ENCODE data around the gene CTIF.
A peak's percentile ranks its signal among the peaks of the same experiment; 100 is the strongest.

The CTIF gene

DNA sequence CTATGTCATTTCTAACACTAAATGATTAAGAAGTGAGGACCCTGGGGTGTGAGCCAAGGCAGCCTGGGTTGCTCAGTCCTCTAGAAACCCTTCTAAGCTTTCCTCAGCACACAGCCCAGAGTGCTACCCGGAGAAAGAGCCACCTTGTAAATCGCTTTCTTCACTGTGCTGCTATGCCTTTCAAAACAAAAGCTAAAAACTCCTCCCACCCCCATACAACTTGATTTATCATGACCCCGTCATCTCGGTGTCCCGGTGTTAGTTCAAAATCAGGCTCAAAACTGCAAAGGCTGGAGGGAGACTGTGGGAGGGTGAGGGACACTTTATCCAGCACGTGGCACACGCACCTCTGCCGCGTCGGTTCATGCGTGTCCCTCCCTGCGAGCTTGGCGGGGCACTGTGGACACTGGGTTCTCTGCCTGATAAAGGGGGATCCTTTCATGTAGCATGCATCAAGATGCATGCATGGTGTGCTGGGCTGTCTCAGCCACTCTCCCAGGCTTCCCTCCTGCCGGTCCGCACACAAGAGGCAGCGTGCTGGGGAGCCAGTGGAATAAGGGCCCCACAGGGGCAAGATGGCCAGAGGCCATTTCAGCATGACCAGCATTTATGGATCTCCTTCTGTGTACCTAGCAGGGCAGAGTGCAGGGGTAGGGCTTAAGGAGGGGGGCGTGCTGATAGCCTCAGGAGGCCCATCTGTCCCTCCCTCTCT, 241.5 kb downstream of the CTIF start:
- no peak for DNase-seq

DNA sequence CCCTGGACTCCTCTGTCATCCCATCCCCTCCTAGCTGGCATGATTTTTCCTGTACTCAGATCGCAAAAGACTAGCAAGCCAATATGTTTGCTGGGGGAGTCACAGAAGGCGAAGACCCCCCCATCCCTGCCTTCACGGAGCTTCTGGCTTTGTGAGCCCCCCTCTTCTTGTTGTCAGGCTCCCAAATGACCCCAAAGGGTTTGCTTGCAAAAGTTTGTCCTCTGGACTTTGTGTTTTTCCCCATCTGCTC, 242.0 kb downstream of the CTIF start:
- DNase-seq: no peak

DNA sequence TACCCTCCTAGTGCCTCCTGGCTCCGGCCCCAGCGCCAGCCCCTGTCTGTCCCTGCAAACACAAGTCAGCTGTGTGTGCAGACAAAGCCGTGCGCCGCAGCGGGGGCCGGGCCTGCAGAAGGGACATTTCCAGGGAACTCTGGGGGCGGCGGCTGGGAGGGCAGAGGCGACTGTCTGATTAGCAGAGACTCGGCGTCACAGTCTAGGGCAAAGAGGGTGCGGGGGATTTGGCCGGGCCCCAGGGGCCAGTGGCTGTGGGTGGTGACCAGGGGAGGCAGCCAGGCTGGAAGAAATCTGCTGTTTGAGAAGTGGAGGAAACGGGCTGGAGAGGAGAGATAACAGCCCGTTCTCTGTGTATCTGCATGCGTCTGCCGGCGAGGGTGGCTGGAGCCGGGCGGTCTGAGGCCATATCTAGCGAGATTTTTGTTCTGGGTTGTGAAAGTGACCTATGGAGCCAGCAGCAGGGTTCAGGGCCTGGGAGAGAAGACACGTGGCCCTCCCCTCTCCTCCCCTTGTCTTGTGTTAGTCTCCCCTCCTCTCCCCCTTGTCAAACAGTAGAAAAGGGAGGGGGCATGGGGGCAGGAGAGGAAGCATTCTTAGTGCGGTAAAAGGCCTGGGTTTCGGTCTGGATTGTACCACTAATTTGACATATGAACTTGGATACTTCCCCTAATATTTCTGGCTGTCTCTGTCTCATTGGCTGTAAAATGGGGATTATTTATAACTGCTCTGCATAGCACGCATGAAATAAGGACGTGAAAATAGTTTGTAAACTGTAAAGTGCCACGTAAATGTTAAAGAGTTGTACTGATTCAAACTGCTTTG, 242.5 kb downstream of the CTIF start:
- no peak for DNase-seq

DNA sequence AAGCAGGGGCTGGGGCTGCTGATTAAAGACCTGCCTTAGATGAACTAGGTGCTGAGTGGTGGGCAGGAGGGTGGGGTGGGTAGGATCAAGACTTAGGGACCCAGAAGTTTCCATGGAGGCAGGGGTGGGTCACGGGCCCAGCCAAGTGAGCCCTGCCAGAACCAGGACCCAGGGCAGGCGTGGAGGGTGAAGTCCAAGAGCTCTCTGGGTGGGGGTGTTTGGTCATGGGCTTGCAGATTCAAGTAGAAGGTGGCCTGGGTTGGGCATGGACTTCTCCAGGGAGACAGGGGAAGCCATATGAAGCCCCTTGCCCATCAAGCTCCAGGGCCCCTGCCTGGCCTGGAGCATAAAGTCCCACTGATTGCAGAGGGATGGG, 243.1 kb downstream of the CTIF start:
- DNase-seq: no peak

DNA sequence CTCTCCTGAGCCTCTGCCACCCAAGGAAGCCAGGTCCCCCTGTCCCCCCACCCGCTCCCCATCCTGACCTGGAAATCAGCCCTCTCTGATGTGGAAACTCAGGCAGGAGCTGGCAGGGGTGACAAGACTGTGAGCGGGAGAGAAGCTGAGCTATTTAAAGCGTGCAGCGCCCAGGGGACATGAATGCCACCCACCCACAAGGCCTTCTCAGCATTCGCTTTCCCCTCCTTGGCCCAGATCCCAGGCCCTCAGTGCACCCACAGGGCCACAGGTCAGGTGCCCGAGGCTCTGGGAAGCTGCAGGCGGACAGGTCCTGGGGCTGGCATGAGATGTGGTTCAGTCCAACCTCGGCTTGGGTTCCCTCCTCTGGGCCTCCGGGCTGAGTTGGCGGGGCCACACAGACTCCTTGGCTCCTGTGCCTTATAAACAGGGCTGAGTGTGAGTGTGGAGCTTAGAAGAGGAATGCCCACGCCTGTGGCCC, 243.6 kb downstream of the CTIF start:
- DNase-seq: no peak

DNA sequence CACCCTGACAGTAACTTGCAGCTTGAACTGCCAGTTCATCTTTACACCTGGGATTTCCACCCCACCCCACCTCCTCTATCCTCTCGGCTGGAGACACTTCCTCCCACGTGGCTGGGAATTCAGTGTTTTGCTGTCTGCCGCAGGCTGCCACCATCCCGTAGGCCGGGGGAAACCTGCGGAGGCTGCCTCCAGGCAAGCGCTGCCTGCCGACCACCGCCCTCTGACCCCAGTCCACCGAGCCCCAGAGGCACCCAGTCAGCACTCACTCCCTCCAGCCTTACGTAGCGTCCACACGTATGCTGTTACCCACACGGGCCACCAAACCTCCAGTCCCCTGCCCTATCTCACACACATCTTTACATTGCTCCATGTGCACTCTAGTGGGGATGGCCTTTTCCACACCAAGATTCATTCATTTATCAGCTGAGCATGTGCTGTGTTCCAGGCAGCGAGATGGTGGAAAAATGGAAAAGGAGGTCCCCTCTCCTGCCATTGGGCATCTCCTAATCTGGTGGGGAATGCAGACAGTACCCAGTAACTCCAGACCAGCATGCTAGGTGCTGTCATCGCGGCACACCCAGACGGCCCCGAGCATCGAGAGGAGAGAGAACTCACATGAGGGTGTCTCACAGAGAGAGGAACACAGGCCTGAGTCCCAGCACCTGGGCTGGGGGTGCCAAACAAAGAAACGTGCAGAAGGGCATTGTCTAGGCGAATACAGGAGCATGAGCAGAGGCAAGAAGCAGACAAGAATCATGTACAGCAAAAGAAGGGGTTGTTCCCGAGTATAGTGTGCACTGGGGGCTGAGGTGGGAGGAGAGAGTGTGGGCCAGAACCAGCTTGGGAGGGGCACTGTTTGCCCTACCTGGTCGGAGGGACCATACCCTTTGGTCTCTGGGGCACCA, 245.0 kb downstream of the CTIF start:
- no peak for DNase-seq

DNA sequence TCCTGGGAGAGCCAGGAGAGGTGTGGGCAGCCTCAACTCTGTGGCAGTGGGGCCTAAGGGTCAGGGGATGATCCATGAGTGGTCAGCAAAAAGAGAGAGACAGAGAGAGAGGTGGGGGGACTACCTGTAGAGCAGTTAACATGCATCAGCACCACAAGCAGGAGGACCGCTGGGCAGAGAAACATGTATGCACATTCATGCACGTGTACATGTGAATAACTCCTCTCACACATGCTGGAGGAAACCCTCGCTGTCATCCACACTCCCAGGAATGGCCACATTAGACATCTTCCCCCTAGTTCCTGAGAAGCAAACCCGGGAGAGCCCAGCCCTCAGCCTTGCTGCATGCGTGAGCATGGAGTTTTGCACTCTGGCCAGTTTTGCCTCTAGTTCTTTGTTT, 245.8 kb downstream of the CTIF start:
- DNase-seq: no peak

DNA sequence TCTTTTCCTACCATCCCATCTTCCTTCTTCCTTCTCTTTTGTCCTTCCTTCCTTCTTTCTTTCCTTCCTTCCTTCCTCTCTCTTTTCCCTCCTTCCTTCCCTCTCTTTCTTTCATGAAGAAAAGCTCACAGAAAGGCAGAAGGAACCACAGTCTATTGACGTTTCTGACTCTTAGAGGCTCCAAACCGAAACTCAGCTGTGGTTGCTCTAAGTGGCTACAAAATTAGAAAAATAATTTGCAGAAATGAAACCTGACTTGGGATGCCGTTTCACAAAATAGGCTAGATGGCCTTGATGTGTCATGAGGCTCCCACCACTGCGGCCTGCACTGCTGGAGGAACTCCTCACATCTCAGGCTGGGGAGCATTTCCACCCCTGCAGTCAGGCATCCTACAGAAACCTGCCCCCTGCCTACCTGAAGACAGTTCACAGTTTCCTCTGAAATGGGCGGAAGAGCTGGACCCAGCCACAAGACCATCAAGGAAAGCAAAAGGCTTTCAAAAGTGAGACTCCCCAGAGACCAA, 246.3 kb downstream of the CTIF start:
- no peak for DNase-seq

DNA sequence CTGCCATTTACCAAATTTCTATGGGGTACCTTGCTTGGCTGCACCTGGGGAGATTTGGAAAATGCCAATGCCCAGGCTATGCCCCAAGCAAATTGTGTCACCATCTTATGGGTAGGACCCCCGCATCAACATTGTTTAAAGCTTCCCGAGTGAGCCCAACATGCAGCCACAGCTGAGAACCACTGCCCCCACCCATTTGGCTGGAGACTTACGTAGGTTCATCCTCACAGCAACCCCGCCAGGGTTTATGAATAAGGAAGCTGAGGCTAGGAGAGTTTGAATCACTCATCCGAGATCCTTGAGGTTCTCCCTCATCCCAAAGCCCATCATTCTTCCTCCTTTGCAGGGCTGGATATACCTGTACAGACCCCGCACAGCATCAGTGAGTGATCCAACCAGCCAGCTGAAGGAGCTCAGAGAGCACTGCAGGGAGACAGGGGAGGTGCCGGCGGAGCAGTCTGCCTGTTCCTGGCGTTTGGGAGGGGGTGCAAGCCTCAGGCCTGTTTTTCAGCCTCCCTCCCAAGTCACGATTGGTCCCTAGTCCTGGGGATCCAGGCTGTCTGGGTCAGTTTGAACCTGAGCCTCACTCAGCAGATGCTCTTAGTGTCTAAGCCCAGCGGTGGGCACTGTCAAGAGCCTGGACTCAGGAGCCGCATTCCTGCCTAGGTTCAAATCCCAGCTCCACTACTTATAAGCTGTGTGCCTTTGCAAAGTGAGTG, 247.1 kb downstream of the CTIF start:
- no peak for DNase-seq

DNA sequence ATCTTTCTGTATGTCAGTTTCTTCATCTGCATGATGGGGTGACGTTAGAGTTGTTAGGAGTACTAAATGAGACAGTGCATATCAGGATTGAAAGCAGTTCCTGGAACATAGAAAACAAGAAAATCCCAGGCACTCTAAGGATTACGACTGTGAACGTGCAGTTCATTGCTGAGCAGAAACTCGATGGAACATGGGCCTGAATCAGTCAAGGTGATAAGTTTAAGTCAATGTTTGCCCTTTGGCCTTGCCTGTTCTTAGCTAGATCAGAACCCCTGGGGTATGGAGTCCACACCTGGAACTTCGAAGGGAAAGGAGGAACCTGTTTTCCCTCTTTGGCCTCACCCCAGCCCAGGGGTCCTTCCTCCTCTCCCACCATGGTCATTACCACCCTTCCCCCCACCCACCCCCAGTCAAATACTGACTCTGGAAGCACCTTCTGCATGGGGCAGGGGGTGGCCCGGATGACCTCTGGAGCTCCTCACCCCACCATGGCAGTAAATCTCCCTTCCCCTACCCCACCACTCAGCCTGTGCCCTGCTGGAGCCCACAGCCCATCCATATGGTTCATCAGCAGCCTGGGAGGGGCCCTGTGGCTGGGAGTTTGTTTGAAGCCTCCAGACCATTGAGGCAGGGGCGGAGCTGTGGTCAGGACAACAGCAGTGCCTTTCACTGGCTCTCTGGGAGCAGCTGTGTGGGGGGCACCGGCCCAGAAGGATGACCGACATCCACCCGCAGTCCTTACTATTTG, 247.8 kb downstream of the CTIF start:
- no peak for DNase-seq

DNA sequence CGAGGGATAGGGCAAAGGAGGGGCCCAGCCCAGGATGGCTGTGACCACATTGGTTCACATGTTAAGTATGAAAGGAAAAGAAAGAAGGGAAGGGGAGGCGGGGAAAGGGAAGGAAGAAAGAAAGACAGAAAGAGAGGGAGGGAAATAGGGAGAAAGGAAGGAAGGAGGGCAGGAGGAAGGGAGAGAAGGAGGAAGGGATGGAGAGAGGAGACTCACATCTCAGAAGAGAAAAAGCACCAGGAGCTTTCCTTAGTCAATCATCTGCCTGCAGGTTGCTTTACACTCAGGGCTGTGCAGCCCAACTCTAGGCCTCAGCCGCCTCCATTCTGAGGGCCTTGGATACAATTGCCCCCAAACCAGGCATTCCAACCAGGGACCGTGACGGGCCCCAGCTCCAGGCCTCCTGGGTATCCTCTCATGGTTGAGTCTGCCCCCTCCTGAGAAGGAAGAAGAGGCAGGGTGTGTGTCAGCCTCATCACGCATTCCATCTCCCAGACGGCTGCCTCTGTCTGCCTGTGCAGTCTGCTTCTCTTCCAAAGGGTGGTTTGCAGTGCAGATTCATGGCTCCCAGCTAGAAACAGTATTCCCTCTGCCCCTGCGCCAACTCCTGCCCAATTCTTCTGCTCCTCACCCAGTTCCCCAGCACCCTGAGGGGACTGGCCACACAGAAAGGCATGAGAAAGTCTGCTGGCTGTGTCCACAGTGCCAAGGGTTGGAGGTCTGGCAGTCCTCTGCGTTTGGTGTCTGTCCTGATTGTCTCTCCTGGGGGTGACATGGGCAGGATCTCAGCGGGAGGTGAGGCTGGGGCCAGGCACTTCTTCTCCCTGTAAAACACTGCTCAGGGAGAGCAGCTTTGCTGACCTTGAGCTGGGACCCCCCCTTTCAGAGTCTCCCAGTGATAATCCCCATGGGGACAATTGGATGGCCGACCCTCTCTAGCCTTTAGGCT, 248.6 kb downstream of the CTIF start:
- no peak for DNase-seq

DNA sequence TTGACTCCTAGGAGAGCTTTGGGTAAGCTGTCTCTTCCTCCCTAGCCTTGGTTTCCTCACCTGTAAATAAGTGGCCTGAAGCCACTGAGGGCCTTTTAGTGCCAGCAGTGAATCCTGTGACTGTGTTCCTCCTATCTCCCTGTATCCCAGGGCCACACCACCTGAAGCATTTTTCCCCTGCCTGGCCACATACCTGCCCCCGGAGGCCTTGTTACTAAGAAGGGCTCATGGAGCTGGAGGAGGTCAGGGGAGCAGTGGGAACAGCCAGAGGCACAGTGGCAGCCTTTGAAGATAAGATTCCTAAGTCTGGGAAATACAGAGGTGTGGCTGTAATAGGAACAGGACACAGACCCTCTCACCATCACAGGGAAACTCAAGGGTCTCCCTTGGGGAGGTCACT, 249.5 kb downstream of the CTIF start:
- peak; percentile 2 for DNase-seq

DNA sequence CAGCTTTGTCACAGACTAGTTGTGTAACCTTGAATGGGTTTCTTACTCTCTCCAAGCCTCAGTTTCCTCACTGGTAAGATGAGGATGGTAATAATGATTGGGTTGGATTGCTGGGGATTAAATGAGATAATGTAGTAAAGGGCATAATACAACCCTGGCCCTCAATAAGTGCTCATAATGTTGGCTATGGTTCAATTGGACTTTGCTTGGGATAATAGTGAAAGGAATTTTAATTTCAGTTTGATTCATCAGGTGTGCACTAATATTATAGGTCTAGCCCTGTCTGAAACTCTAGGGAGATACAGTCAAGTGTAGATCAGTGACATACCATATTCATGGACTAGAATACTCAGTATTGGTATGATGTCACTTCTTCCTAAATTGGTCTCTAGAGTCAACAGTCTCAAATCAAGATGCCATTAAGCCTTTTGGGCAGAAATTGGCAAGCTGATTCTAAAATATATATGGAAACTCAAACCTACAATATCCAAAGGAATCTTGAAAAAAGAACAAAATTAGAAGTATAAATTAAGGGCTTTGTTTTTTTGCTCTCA, 250.5 kb downstream of the CTIF start:
- no peak for DNase-seq

DNA sequence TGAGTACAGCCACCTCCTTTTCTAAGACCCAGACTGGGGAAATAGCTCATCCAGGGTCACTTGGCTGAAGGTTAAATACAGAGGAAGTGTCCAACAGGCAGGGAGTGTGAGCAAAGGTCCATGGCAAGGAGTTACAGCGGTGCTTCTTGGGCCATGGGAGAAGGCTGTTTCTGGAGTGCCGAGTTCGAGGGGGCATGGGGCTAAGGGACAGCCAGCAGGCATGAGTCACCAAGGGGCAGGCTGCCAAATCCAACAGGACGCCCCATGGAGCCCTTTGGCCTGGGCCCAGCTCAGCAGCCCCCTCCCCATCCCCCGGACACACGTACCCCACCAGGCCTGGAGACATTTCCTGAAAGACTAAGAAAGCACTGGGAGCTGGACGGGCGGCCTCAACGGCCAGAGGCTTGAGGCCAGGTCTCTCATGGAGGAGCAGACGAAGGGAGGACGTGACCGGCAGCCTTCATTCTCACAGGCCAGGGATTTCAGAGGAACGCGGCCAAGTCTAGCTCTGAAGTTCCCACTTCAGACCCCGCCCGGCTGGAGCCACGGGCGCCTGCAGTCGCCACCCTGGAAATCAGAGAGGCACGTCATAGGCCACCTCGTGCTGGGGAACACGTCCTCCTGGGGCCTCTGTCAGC, 251.5 kb downstream of the CTIF start:
- DNase-seq: peak; percentile 8

DNA sequence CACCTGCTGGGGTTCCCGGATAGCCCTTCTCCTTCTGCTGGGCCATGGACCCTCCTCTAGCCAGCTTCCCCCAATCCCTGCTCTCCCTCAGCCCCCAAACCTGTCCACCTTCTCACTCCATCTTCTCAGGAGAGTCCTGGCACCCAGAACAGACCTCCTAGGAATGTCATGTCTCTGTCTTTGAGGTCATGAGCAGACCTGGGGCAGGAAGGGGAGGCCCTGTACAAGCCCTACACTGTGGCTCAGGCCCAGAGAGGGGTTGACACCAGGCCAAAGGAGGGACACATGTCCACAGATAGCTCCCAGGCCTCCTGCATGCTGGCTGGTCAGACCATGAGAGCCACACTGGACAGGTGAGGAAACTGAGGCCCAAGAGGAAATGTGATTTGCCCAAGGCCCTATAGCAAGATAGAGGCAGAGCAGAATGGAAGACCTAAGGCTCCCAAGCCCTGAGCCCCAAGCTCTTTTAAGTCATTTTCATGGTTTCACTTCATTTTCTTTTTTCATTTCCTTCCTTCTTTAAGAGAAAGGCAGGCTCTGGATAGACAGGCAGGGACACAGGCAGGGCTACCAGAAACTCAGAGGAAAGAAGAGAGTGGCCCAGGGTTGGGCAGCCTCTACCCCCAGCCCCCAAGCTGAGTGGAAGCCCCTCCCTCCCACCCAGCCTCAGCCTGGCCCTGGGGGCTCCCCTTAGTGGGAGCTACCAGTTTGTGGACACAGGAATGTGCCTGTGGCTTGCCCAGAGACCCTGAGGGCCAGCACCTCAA, 252.2 kb downstream of the CTIF start:
- DNase-seq: no peak

DNA sequence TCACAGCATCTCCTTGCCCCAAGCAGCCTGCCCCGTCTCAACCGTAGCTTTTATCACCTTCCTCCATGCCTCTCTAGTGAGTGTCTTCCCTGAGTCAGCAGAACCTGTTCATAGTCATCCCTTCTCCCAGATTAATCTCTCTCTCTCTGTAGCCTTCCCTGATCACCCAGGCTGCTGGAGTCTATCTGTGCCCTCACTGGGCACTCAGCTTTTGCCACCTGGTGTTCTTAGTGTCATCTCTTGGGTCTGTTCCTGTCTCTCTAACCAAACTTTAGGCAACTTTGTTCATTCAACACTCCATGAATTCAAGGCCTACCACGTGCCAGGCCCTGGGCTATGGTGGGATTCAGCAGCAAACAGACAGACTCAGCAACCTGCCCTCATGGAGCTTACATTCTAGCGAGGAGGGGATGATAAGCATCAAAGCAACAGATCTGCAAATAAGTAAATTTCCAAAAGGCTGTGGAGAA, 252.8 kb downstream of the CTIF start:
- DNase-seq: no peak

DNA sequence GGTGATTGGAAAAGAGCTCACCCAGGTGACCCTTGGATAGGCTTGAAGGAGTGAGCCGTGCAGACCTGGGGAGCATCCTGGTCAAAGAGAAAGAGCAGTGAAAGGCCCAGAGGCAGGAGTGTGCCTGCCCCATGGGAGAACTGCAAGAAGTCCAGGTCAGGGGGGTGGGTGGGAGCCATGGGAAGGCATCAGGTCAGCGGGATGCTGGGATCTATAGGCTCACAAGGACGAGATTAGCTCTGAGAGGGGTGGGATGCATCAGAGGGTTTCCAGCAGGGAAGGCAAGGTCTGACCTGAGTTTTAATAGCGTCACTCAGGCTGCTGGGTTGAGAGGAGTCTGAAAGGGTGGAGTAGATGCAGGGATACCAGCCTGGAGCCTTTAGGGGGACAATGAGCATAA, 253.3 kb downstream of the CTIF start:
- no peak for DNase-seq

DNA sequence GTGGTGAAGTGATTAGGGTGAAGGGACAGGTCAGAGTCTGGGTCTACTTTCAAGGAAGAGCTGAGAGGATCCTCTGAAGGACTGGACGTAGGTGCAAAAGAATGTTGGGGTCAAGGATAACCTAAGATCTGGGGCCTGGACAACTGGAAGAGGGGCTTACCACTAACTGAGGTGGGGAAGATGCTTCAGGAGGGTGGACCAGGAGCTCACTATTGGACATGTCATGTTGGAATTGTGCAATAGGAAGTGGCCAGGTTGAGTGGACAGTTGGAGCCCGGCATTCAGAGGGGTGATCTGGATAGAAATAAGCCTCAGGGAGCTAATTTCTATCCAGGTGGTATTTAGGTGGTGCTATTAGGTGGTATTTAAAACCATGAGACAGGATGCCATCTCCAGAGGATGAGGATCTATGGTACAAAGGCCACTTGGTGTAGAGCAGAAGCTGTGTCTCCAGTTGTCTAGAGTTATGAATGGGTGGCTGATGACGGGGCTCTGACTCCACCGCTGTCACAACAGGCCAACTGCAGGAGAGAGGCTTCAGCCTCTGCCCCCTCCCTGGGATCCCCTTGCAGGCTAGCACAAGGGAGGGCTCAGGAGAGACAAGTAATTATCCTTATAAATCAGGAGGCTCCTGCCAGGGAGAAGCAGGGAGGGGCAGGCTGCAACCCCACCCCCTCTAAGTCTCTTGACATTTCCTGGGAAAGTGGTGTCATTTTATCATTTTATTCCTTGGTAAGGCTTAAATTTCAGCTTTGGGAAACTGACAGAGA, 254.0 kb downstream of the CTIF start:
- no peak for DNase-seq
